ENCODE data around the gene EIF3K. TPM values are rescaled to one million over a fixed set of nuclear protein-coding genes. Genes with fewer than 3 reads are reported as not detected.

Gene EIF3K
- total RNA-seq, 1 donor from 2014 or later = 229 TPM

DNA sequence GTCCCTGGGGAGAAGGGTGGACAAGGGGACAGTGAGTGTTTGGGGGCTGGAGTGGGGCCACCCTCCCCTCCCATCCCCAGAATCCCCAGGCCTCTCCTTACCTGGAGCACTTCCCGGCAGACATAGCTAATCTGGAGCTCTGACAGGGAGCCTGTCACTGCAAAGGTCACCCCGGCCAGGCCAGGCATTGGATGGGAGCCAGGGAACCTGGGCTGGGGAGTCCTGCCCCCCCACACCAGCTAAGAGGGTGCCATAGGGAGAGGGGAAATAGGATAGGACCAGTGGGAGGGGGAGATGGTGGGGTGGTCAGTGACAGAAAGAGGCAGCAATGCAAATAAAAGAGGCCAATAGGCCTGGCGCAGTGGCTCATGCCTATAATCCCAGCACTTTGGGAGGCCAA lies 4.7 kb upstream of the EIF3K start:
- Histone ChIP-seq H3K4me3 (no peak overlapping the region), H3K27me3 (ENCODE audit: low read depth) (no peaks in the 10 kb centered on the region), H3K36me3 (peaks cover 5% of the 10 kb centered on the region), H3K4me1 (peaks cover 10% of the 10 kb centered on the region), H3K9me3 (no peaks in the 10 kb centered on the region), H3K27ac (no peak overlapping the region)
- TF ChIP-seq, protein P1, sequence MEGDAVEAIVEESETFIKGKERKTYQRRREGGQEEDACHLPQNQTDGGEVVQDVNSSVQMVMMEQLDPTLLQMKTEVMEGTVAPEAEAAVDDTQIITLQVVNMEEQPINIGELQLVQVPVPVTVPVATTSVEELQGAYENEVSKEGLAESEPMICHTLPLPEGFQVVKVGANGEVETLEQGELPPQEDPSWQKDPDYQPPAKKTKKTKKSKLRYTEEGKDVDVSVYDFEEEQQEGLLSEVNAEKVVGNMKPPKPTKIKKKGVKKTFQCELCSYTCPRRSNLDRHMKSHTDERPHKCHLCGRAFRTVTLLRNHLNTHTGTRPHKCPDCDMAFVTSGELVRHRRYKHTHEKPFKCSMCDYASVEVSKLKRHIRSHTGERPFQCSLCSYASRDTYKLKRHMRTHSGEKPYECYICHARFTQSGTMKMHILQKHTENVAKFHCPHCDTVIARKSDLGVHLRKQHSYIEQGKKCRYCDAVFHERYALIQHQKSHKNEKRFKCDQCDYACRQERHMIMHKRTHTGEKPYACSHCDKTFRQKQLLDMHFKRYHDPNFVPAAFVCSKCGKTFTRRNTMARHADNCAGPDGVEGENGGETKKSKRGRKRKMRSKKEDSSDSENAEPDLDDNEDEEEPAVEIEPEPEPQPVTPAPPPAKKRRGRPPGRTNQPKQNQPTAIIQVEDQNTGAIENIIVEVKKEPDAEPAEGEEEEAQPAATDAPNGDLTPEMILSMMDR (IDR thresholded peaks at IDR 0.05) = no peak
- intact Hi-C loops (cut with DNase I) = no loop called here
- ATAC-seq = no peak
- no peak for DNase-seq

DNA sequence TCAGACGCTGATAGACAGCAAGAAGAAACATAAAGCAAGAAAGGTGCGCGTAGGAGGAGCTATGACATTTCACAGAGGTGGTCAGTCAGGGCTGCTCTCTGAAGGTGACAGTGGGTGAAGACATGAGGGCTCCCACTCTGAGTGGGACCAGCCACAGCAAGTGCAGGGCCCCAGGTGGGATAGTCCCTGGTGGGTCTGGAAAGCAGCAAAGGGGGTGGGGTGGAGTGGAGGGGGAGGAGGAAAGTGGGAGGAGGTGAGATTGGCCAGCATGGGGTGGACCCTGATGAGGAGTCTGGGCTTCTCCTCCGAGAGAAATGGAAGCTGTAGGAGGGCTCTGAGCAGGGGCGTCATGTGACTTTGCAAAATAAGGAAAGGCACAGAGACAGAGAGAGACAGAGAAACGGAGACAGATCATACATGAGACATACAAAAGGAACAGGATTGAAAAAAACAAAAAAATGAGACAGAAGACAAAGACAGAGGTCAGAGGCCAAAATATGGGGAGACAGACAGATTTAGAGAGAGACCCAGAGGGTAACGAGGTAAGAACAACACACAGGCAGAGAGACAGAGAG lies 3.9 kb upstream of the EIF3K start:
- H3K4me1 ChIP-seq = peaks cover 17% of the 10 kb centered on the region
- peaks cover 5% of the 10 kb centered on the region for H3K36me3 ChIP-seq
- H3K9me3 ChIP-seq = no peaks in the 10 kb centered on the region
- TF ChIP-seq, protein P1 (IDR thresholded peaks at IDR 0.05) = no peak
- no peak for ATAC-seq
- intact Hi-C loops (cut with DNase I) = no loop called here
- H3K4me3 ChIP-seq = no peak overlapping the region
- no peak for DNase-seq
- H3K27me3 ChIP-seq (ENCODE audit: low read depth) = no peaks in the 10 kb centered on the region
- H3K27ac ChIP-seq = no peak overlapping the region

DNA sequence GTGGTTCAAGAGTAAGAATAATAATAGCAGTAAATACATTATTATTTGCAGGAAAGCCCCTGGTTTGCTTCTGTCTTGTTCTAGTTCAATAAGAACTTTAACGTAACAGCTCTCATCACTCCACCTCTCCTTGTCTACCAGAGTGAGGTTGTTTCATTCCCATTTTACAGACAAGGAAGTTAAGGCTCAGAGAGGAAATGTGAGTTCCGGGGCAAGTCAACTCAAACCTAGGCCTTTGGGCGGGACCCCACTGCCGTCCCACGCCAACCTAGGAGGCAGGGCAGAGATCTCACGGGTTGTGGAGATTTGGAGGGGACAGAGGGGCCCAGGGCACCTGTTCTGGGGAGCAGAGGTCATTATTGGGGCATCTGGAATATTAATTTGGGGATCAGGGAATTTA lies 2.7 kb upstream of the EIF3K start:
- intact Hi-C loops (cut with DNase I) = no loop called here

DNA sequence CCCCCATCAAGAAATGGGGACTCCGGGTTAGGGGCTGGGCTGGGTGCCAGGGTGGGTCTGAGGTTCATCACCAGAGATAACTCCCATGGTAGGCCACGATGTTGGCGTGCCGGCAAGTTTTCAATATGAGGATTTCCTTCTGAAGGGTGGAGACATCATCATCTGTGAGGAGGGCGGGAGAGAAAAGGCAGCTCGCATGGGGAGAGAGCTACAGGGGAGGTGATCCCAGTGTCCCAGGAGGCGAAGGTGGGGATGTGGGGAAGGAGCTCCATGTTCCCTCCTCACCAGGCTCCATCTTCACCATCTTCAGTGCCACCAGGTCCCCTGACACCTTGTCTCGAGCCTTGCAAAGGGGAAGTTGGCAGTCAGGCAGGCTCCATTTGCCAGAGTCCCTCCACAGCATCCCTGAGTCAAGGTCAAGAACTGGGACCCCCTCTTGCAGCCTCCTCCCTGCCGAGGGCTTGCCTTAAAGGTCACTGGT lies 1.7 kb upstream of the EIF3K start:
- ATAC-seq = no peak
- peak overlapping the region; percentile 26 for H3K27ac ChIP-seq
- TF ChIP-seq, protein P1 (IDR thresholded peaks at IDR 0.05) = no peak

More for the DNA sequence above, 2.7 kb upstream of the EIF3K start:
- TF ChIP-seq, protein P1 (IDR thresholded peaks at IDR 0.05) = no peak
- H3K4me1 ChIP-seq = peaks cover 24% of the 10 kb centered on the region
- H3K4me3 ChIP-seq = peak overlapping the region; percentile 6
- H3K9me3 ChIP-seq = no peaks in the 10 kb centered on the region
- no peak for ATAC-seq
- no peak overlapping the region for H3K27ac ChIP-seq
- peaks cover 17% of the 10 kb centered on the region for H3K36me3 ChIP-seq
- H3K27me3 ChIP-seq (ENCODE audit: low read depth) = no peaks in the 10 kb centered on the region
- DNase-seq = no peak

DNA sequence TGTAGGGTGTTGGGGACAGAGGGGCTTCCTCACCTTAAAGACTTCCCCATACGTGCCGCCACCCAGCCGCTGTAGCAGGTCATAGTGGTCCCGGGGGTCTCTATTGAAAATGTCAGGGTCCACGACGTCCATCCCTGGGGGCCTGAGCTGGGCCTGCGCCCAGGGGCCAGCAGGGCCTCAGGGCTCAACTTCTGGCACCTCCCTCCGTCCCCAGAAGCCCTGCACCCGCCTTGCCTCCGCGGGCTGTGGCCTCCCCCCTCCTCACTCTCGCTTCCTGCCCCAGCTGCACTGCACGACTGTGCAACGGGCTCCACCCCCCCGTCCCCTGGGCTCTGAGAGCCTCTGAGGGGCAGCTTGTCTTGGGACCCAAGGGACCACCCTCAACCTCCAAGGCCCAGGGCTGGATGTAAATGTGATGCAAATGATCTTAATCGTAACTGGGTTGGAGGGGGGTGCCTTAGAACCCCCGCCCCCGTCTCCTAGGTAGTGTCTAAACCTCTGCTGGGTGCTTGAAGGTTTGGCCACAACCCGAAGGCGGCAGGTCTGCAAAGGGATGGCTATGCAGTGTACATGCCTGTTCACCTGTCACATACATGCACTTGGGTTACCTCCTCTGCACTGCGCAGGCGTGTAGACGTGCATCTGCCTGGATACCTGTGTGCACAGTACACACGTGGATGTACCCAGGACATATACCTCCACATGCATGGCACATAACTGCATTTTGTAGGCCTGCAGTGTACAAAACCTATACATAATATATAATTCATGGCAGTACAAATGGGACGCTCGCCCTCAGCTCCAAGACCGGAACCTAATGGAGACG lies 1.0 kb upstream of the EIF3K start, which contains the start of gene MAP4K1:
Gene MAP4K1, minus strand, starts transcription at position 190 of the 826 bp plus-strand sequence. Its CDS starts 58 bp downstream, at position 132.
- peak within 1 kb of the TSS; percentile 89 for H3K27ac ChIP-seq
- DNase-seq = peak; percentile 67
- peaks cover 24% of the 10 kb centered on the region for H3K4me1 ChIP-seq
- peak within 1 kb of the TSS; percentile 93 for H3K4me3 ChIP-seq
- H3K36me3 ChIP-seq = peaks cover 29% of the 10 kb centered on the region
- TF ChIP-seq, protein P1 (IDR thresholded peaks at IDR 0.05) = no peak
- intact Hi-C loops (cut with DNase I) = no loop called here
- no peaks in the 10 kb centered on the region for H3K9me3 ChIP-seq
- peak; percentile 37 to 58 for ATAC-seq
- H3K27me3 ChIP-seq (ENCODE audit: low read depth) = no peaks in the 10 kb centered on the region

More for the DNA sequence above, 1.7 kb upstream of the EIF3K start:
- H3K27me3 ChIP-seq (ENCODE audit: low read depth) = no peaks in the 10 kb centered on the region
- intact Hi-C loops (cut with DNase I) = no loop called here
- peaks cover 24% of the 10 kb centered on the region for H3K4me1 ChIP-seq
- peaks cover 23% of the 10 kb centered on the region for H3K36me3 ChIP-seq
- no peak for DNase-seq
- H3K4me3 ChIP-seq = peak overlapping the region; percentile 93
- no peaks in the 10 kb centered on the region for H3K9me3 ChIP-seq

Measured in lower lobe of right lung (tissue), 2 donors.